Vagina (tissue), 2 donors: ENCODE results near the gene PPP1CA.

ENCODE experiments used
- POLR2A ChIP-seq, 2 donors: fragments of 450-650 bp; IDR thresholded peaks; one replicate each; pipeline ENCODE4 v1.6.1; 2017; ENCODE audit warnings: antibody characterized with exemption in 2 of 2, mild to moderate bottlenecking in 2 of 2, moderate library complexity in 2 of 2
- POLR2AphosphoS5 ChIP-seq, 2 donors: sonication (generic); formaldehyde crosslinking; IDR thresholded peaks; one replicate each; pipeline ENCODE4 v1.9.0; 2017; ENCODE audit warnings: antibody characterized with exemption in 2 of 2, mild to moderate bottlenecking in 2 of 2, low read depth in 1 of 2; ENCODE audit not compliant: insufficient read depth in 1 of 2
- TF ChIP-seq, protein P1 (sequence below), 3 experiments: fragments of 450-650 bp in 2 of 3; fragments of 200-600 bp in 1 of 3; sonication (generic) in 1 of 3; IDR thresholded peaks; one replicate each; pipeline ENCODE4 v1.5.1; 2017 to 2019; ENCODE audit warnings: antibody characterized with exemption in 3 of 3, mild to moderate bottlenecking in 2 of 3, moderate library complexity in 2 of 3

- TF ChIP-seq POLR2A (IDR thresholded peaks at IDR 0.05) (no peak), POLR2AphosphoS5 (IDR thresholded peaks at IDR 0.05; ENCODE audit: insufficient read depth in 1 of 2, low read depth in 1 of 2) (no peak)
- TF ChIP-seq, protein P1, sequence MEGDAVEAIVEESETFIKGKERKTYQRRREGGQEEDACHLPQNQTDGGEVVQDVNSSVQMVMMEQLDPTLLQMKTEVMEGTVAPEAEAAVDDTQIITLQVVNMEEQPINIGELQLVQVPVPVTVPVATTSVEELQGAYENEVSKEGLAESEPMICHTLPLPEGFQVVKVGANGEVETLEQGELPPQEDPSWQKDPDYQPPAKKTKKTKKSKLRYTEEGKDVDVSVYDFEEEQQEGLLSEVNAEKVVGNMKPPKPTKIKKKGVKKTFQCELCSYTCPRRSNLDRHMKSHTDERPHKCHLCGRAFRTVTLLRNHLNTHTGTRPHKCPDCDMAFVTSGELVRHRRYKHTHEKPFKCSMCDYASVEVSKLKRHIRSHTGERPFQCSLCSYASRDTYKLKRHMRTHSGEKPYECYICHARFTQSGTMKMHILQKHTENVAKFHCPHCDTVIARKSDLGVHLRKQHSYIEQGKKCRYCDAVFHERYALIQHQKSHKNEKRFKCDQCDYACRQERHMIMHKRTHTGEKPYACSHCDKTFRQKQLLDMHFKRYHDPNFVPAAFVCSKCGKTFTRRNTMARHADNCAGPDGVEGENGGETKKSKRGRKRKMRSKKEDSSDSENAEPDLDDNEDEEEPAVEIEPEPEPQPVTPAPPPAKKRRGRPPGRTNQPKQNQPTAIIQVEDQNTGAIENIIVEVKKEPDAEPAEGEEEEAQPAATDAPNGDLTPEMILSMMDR (IDR thresholded peaks at IDR 0.05), result no peak
Measured at GRCh38 chr11:67376873-67377808, 24.5 kb downstream of the PPP1CA start.
